HCT116 (cell line): ENCODE data around the gene AIFM1. TPM values are rescaled to one million over a fixed set of nuclear protein-coding genes. Genes with fewer than 3 reads are reported as not detected.

Source experiments
- ATAC-seq: fragments of 200-7000 bp; cut with Tn5 transposase; 2 replicates; pipeline ENCODE4 v1.9.1; 2020; ENCODE audit warnings: mild to moderate bottlenecking, moderate library complexity
- BruUV-seq: library from RNA; stranded (reverse); fragments of 400-500 nt; replicated peaks from 2 replicates; lab custom pipeline; 2021; lab: Mats Ljungman, UMichigan
- CTCF ChIA-PET: fragments of 300-600 bp; sonication (Branson Sonifier 250); formaldehyde crosslinking; loops from one replicate; lab custom pipeline; 2021; ENCODE audit warnings: antibody characterized with exemption; lab: Charles Lee
- POLR2A ChIA-PET: fragments of 300-600, 350-600 bp; sonication (Branson Sonifier 250); formaldehyde crosslinking; loops from one replicate; lab custom pipeline; 2021; ENCODE audit warnings: antibody characterized with exemption; lab: Charles Lee
- RAD21 ChIA-PET, 2 experiments: fragments of 300-600 bp; sonication (Branson Sonifier 250); formaldehyde crosslinking; loops; one replicate each; lab custom pipeline; 2023; ENCODE audit warnings: low total read pairs in 2 of 2; ENCODE audit not compliant: uncharacterized antibody in 2 of 2, unreplicated experiment in 2 of 2, low non-redundant PET in 1 of 2; lab: Charles Lee
- DNase-seq: peaks from one replicate; pipeline ENCODE4 v3.0.0-alpha.2; 2010; ENCODE audit warnings: low read depth, low spot score
- H2AFZ ChIP-seq: fragments of 200-600 bp; shearing (Covaris generic), sonication (generic); 2 replicates; pipeline ENCODE4 v1.6.1; 2017; ENCODE audit warnings: low read depth, mixed run types, mixed read lengths, antibody characterized with exemption, low read length; ENCODE audit not compliant: poor library complexity, severe bottlenecking
- H3K27ac ChIP-seq: 2 replicates; pipeline ENCODE4 v1.5.1; 2012; ENCODE audit warnings: low read depth, low read length
- H3K27me3 ChIP-seq: fragments of 200-600 bp; sonication (generic); 2 replicates; pipeline ENCODE4 v1.6.1; 2016; ENCODE audit warnings: mixed run types, low read length, mixed read lengths; ENCODE audit not compliant: insufficient read depth
- H3K36me3 ChIP-seq, 2 experiments: fragments of 200-500 bp in 1 of 2; fragments of 200-600 bp in 1 of 2; sonication (Bioruptor generic) in 1 of 2; sonication (generic) in 1 of 2; 2 replicates each; pipeline versions ENCODE4 v1.5.1 to v1.6.1; 2014 to 2016; ENCODE audit warnings: low read length in 2 of 2, inconsistent platforms in 1 of 2, mixed read lengths in 1 of 2, mixed run types in 1 of 2; ENCODE audit not compliant: insufficient read depth in 2 of 2, control insufficient read depth in 1 of 2
- H3K4me1 ChIP-seq, 2 experiments: fragments of 200-600 bp in 1 of 2; sonication (generic) in 1 of 2; 2 replicates each; pipeline versions ENCODE4 v1.5.1 to v1.6.1; 2012 to 2017; ENCODE audit warnings: low read length in 2 of 2, inconsistent platforms in 1 of 2, mild to moderate bottlenecking in 1 of 2, mixed read lengths in 1 of 2, mixed run types in 1 of 2, moderate library complexity in 1 of 2; ENCODE audit not compliant: insufficient read depth in 2 of 2, control insufficient read depth in 1 of 2
- H3K4me2 ChIP-seq: fragments of 200-600 bp; sonication (generic); 2 replicates; pipeline ENCODE4 v1.6.1; 2017; ENCODE audit warnings: mixed run types, low read length, mixed read lengths
- H3K4me3 ChIP-seq, 2 experiments: fragments of 200-600 bp in 1 of 2; sonication (generic) in 1 of 2; replicated peaks in 1 of 2; 2 replicates each; pipeline ENCODE4 v1.5.1; 2011 to 2016; ENCODE audit warnings: low read length in 2 of 2, control low read depth in 1 of 2, low read depth in 1 of 2, mild to moderate bottlenecking in 1 of 2, mixed read lengths in 1 of 2, mixed run types in 1 of 2
- H3K79me2 ChIP-seq: fragments of 200-600 bp; sonication (generic); 2 replicates; pipeline ENCODE4 v1.6.1; 2017; ENCODE audit warnings: mild to moderate bottlenecking, mixed run types, low read length, moderate library complexity, mixed read lengths; ENCODE audit not compliant: insufficient read depth
- H3K9ac ChIP-seq: fragments of 200-600 bp; sonication (generic); 2 replicates; pipeline ENCODE4 v1.6.1; 2016; ENCODE audit warnings: low read length, mixed read lengths
- H3K9me2 ChIP-seq: fragments of 200-600 bp; sonication (generic), shearing (Covaris generic); 2 replicates; pipeline ENCODE4 v1.6.1; 2017; ENCODE audit warnings: mixed run types, mild to moderate bottlenecking, moderate library complexity; ENCODE audit not compliant: insufficient read depth
- H3K9me3 ChIP-seq, 2 experiments: fragments of 200-500 bp in 1 of 2; fragments of 200-600 bp in 1 of 2; sonication (Bioruptor generic) in 1 of 2; sonication (generic) in 1 of 2; 2 replicates each; pipeline ENCODE4 v1.6.1; 2014 to 2017; ENCODE audit warnings: low read length in 2 of 2, mixed read lengths in 2 of 2, inconsistent platforms in 1 of 2, low read depth in 1 of 2, mild to moderate bottlenecking in 1 of 2, mixed run types in 1 of 2, moderate library complexity in 1 of 2; ENCODE audit not compliant: control insufficient read depth in 1 of 2, insufficient read depth in 1 of 2
- H4K20me1 ChIP-seq: fragments of 200-600 bp; sonication (generic), shearing (Covaris generic); 2 replicates; pipeline ENCODE4 v1.6.1; 2017; ENCODE audit warnings: mixed run types, mild to moderate bottlenecking, moderate library complexity; ENCODE audit not compliant: insufficient read depth
- CEBPB ChIP-seq: IDR thresholded peaks from 2 replicates; pipeline ENCODE4 v1.6.1; 2012; ENCODE audit warnings: low read depth
- EGR1 ChIP-seq: IDR thresholded peaks from 2 replicates; pipeline ENCODE4 v1.6.1; 2012; ENCODE audit warnings: low read depth
- FOSL1 ChIP-seq: IDR thresholded peaks from 2 replicates; pipeline ENCODE4 v1.6.1; 2012; ENCODE audit warnings: low read depth
- JUND ChIP-seq: IDR thresholded peaks from 2 replicates; pipeline ENCODE4 v1.6.1; 2012
- POLR2AphosphoS5 ChIP-seq: IDR thresholded peaks from 2 replicates; pipeline ENCODE4 v1.6.1; 2011; ENCODE audit warnings: mild to moderate bottlenecking, low read depth, low read length, moderate library complexity
- RAD21 ChIP-seq: IDR thresholded peaks from 2 replicates; pipeline ENCODE4 v1.6.1; 2012; ENCODE audit warnings: low read depth, mild to moderate bottlenecking
- TCF7L2 ChIP-seq: IDR thresholded peaks from 2 replicates; pipeline ENCODE4 v1.7.0; 2011; ENCODE audit warnings: borderline replicate concordance, inconsistent platforms; ENCODE audit not compliant: insufficient read depth, insufficient read length; ENCODE audit errors: extremely low read depth
- ZNF274 ChIP-seq: fragments of 200-500 bp; sonication (Bioruptor generic); IDR thresholded peaks from 2 replicates; pipeline ENCODE4 v1.6.1; 2014; ENCODE audit warnings: mild to moderate bottlenecking, low read depth, low read length, inconsistent platforms
- intact Hi-C: fragments of 100-400 bp; cut with micrococcal nuclease; formaldehyde crosslinking; loops from 2 replicates; pipeline ENCODE4 v1.10.0; 2022
- total RNA-seq: library from RNA; stranded (reverse); gene quantifications from one replicate; pipeline ENCODE4 v1.2.1, GENCODE V29; 2021; ENCODE audit not compliant: unreplicated experiment
- TF ChIP-seq, protein P1 (sequence below): IDR thresholded peaks from 2 replicates; pipeline ENCODE4 v1.6.1; 2012; ENCODE audit warnings: low read depth
- TF ChIP-seq, protein P2 (sequence below): IDR thresholded peaks from 2 replicates; pipeline ENCODE4 v1.6.1; 2011; ENCODE audit warnings: mild to moderate bottlenecking, low read length, moderate library complexity; ENCODE audit not compliant: insufficient replicate concordance; ENCODE audit errors: extremely low read depth
- TF ChIP-seq, protein P3 (sequence below), 3 experiments: fragments of 200-600 bp in 1 of 3; sonication (generic) in 1 of 3; IDR thresholded peaks in 2 of 3; conservative IDR thresholded peaks in 1 of 3; 2 replicates each; pipeline ENCODE4 v1.5.1; 2012 to 2017; ENCODE audit warnings: low read depth in 2 of 3, low read length in 2 of 3, antibody characterized with exemption in 1 of 3, borderline replicate concordance in 1 of 3, control low read depth in 1 of 3, mild to moderate bottlenecking in 1 of 3, mixed read lengths in 1 of 3, mixed run types in 1 of 3, moderate library complexity in 1 of 3; ENCODE audit not compliant: insufficient read depth in 1 of 3
- TF ChIP-seq, protein P4 (sequence below): IDR thresholded peaks from 2 replicates; pipeline ENCODE4 v1.6.1; 2012

The AIFM1 gene
- total RNA-seq, 1 experiment from 2014 or later, result 50.0 TPM

DNA sequence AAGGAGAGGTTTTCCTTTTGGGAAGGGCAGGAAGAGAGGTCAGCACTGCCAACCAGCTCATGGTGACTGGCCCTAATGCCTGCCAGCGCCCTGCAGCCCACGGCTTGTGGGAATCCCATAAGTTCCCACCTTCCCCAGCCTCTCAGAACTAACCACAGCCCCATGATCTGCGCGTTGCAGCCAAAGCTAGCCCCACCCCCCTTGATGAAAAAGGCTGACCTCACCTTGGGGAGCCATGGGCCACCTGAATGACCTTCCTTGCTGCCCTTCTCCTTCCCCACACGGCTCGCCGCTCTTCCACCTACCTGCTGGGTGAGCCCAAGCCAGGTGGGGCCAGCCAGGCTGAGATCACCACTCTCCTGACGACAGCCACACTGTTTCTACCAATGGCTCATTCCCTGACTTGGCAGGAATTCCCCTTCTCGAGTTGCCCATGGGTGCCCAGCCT lies 51.5 kb downstream of the AIFM1 start:
- Histone ChIP-seq H3K36me3 (no peaks in the 10 kb centered on the region), H3K9me3 (no peaks in the 10 kb centered on the region), H3K4me3 (peak overlapping the region in 1 of 2 experiments; percentile 15; a peak in 1 of 4 replicates), H3K79me2 (peaks cover 4% of the 10 kb centered on the region), H2AFZ (no peak overlapping the region), H3K9ac (peak overlapping the region; percentile 7; the same call in 1 of the 2 replicates), H3K4me2 (peak overlapping the region; percentile 54), H3K27me3 (no peaks in the 10 kb centered on the region), H3K27ac (no peak overlapping the region), H3K4me1 (peaks cover 36 to 66% of the 10 kb centered on the region in 2 experiments), H3K9me2 (no peaks in the 10 kb centered on the region), H4K20me1 (no peaks in the 10 kb centered on the region)
- TF ChIP-seq RAD21 (no peak), ZNF274 (no peak), POLR2AphosphoS5 (no peak), FOSL1 (no peak), EGR1 (no peak), CEBPB (no peak), TCF7L2 (no peak), JUND (no peak)
- TF ChIP-seq, protein P1, sequence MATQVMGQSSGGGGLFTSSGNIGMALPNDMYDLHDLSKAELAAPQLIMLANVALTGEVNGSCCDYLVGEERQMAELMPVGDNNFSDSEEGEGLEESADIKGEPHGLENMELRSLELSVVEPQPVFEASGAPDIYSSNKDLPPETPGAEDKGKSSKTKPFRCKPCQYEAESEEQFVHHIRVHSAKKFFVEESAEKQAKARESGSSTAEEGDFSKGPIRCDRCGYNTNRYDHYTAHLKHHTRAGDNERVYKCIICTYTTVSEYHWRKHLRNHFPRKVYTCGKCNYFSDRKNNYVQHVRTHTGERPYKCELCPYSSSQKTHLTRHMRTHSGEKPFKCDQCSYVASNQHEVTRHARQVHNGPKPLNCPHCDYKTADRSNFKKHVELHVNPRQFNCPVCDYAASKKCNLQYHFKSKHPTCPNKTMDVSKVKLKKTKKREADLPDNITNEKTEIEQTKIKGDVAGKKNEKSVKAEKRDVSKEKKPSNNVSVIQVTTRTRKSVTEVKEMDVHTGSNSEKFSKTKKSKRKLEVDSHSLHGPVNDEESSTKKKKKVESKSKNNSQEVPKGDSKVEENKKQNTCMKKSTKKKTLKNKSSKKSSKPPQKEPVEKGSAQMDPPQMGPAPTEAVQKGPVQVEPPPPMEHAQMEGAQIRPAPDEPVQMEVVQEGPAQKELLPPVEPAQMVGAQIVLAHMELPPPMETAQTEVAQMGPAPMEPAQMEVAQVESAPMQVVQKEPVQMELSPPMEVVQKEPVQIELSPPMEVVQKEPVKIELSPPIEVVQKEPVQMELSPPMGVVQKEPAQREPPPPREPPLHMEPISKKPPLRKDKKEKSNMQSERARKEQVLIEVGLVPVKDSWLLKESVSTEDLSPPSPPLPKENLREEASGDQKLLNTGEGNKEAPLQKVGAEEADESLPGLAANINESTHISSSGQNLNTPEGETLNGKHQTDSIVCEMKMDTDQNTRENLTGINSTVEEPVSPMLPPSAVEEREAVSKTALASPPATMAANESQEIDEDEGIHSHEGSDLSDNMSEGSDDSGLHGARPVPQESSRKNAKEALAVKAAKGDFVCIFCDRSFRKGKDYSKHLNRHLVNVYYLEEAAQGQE, result no peak
- TF ChIP-seq, protein P2, sequence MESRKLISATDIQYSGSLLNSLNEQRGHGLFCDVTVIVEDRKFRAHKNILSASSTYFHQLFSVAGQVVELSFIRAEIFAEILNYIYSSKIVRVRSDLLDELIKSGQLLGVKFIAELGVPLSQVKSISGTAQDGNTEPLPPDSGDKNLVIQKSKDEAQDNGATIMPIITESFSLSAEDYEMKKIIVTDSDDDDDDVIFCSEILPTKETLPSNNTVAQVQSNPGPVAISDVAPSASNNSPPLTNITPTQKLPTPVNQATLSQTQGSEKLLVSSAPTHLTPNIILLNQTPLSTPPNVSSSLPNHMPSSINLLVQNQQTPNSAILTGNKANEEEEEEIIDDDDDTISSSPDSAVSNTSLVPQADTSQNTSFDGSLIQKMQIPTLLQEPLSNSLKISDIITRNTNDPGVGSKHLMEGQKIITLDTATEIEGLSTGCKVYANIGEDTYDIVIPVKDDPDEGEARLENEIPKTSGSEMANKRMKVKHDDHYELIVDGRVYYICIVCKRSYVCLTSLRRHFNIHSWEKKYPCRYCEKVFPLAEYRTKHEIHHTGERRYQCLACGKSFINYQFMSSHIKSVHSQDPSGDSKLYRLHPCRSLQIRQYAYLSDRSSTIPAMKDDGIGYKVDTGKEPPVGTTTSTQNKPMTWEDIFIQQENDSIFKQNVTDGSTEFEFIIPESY, result no peak
- TF ChIP-seq, protein P3, sequence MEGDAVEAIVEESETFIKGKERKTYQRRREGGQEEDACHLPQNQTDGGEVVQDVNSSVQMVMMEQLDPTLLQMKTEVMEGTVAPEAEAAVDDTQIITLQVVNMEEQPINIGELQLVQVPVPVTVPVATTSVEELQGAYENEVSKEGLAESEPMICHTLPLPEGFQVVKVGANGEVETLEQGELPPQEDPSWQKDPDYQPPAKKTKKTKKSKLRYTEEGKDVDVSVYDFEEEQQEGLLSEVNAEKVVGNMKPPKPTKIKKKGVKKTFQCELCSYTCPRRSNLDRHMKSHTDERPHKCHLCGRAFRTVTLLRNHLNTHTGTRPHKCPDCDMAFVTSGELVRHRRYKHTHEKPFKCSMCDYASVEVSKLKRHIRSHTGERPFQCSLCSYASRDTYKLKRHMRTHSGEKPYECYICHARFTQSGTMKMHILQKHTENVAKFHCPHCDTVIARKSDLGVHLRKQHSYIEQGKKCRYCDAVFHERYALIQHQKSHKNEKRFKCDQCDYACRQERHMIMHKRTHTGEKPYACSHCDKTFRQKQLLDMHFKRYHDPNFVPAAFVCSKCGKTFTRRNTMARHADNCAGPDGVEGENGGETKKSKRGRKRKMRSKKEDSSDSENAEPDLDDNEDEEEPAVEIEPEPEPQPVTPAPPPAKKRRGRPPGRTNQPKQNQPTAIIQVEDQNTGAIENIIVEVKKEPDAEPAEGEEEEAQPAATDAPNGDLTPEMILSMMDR (IDR thresholded peaks at IDR 0.05 in 2 of 3, conservative IDR thresholded peaks at IDR 0.05 in 1 of 3; ENCODE audit: borderline replicate concordance in 1 of 3, insufficient read depth in 1 of 3, low read depth in 2 of 3, low read length in 2 of 3), result no peak
- TF ChIP-seq, protein P4, sequence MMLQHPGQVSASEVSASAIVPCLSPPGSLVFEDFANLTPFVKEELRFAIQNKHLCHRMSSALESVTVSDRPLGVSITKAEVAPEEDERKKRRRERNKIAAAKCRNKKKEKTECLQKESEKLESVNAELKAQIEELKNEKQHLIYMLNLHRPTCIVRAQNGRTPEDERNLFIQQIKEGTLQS, result no peak
- DNase-seq (no peak), ATAC-seq (no peak)
- RAD21 ChIA-PET, result no interaction called here
- no TSS peak for BruUV-seq
- CTCF ChIA-PET, result no interaction called here
- intact Hi-C loops, result no loop called here
- POLR2A ChIA-PET, result no interaction called here
